ENCODE data around the gene MALRD1.

DNA sequence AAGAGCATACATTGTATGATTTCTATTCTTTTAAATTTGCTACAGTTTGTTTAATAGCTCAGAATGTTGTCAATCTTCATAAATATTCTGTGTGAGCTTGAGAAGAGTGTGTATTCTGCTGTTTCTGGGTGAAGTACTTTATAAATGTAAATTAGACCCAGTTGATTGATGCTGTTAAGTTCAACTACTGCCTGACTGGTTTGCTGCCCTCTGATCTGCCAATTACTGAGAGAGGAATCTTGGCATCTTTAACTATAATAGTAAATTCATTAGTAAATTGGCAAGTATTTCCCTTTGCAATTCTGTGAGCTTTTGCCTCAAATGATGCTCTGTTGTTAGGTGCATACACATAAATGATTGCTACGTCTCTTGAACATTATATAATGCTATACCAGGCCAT lies 512.6 kb downstream of the MALRD1 start:
- TF ChIP-seq, protein P1, sequence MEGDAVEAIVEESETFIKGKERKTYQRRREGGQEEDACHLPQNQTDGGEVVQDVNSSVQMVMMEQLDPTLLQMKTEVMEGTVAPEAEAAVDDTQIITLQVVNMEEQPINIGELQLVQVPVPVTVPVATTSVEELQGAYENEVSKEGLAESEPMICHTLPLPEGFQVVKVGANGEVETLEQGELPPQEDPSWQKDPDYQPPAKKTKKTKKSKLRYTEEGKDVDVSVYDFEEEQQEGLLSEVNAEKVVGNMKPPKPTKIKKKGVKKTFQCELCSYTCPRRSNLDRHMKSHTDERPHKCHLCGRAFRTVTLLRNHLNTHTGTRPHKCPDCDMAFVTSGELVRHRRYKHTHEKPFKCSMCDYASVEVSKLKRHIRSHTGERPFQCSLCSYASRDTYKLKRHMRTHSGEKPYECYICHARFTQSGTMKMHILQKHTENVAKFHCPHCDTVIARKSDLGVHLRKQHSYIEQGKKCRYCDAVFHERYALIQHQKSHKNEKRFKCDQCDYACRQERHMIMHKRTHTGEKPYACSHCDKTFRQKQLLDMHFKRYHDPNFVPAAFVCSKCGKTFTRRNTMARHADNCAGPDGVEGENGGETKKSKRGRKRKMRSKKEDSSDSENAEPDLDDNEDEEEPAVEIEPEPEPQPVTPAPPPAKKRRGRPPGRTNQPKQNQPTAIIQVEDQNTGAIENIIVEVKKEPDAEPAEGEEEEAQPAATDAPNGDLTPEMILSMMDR (IDR thresholded peaks at IDR 0.05) = no peak
- no peak for TF ChIP-seq POLR2A (IDR thresholded peaks at IDR 0.05)

Data from right lobe of liver (tissue), 4 donors.